Astrocyte of the spinal cord (primary cell): Measurements from ENCODE around the gene NELFE.

ENCODE experiments used
- DNase-seq: peaks from one replicate; pipeline ENCODE4 v3.0.0; 2011; ENCODE audit warnings: low read depth, low spot score
- H3K4me3 ChIP-seq: 2 replicates; pipeline ENCODE4 v1.5.1; 2011; ENCODE audit warnings: low read depth, mild to moderate bottlenecking, low read length, moderate library complexity
- CTCF ChIP-seq: IDR thresholded peaks from 2 replicates; pipeline ENCODE4 v1.5.1; 2012; ENCODE audit warnings: low read depth, mild to moderate bottlenecking, low read length, inconsistent platforms
- in situ Hi-C: cut with HindIII; loops from 2 replicates; pipeline ENCODE4 v1.10.0; 2017; ENCODE audit warnings: low sequenced_read_pairs

NELFE gene

GRCh38 chr6:31967926-31968320 lies 9.2 kb upstream of the NELFE start:
- DNase-seq: no peak
- in situ Hi-C loops: no loop called here
- no peak overlapping the region for H3K4me3 ChIP-seq
- no peak for TF ChIP-seq CTCF

GRCh38 chr6:31966997-31967925 lies 8.5 kb upstream of the NELFE start:
- no peak overlapping the region for H3K4me3 ChIP-seq
- in situ Hi-C loops: no loop called here
- TF ChIP-seq CTCF: no peak
- DNase-seq: no peak

GRCh38 chr6:31966506-31966905 lies 7.7 kb upstream of the NELFE start:
- in situ Hi-C loops: no loop called here
- no peak for TF ChIP-seq CTCF
- no peak overlapping the region for H3K4me3 ChIP-seq
- DNase-seq: no peak

GRCh38 chr6:31965700-31966099 lies 6.9 kb upstream of the NELFE start:
- in situ Hi-C loops: no loop called here
- no peak overlapping the region for H3K4me3 ChIP-seq
- DNase-seq: no peak
- TF ChIP-seq CTCF: no peak

GRCh38 chr6:31963921-31964320 lies 5.2 kb upstream of the NELFE start:
- DNase-seq: no peak
- in situ Hi-C loops: no loop called here
- no peak for TF ChIP-seq CTCF
- H3K4me3 ChIP-seq: no peak overlapping the region

- TF ChIP-seq CTCF: no peak
- no peak for DNase-seq
- in situ Hi-C loops: no loop called here
- H3K4me3 ChIP-seq: no peak overlapping the region
Observed at GRCh38 chr6:31961616-31962015, 2.8 kb upstream of the NELFE start.
